Measurements from ENCODE around the gene C15orf39. TPM values are rescaled to one million over a fixed set of nuclear protein-coding genes. Genes with fewer than 3 reads are reported as not detected.

Gene C15orf39
- total RNA-seq = 62.0 to 66.6 TPM (median 62.2 TPM) in 3 replicates

GRCh38 chr15:75201616-75202250, at the start of gene C15orf39:
TSS of gene C15orf39 (plus strand) at chr15:75201882. CDS start at chr15:75206049, 4,167 bp downstream.
- Mint-ChIP-seq H3K4me3 (peak within 1 kb of the TSS; percentile 91), H3K27ac (peak within 1 kb of the TSS; percentile 96), H3K36me3 (no peaks in the 10 kb centered on the region), H3K9me3 (no peaks in the 10 kb centered on the region), H3K4me1 (peaks cover 54% of the 10 kb centered on the region), H3K27me3 (ENCODE audit: low read depth) (no peaks in the 10 kb centered on the region)
- peak; percentile 72 to 86 for DNase-seq (ENCODE audit: low spot score in 2 of 2, unreplicated experiment in 2 of 2)
- peak; percentile 89 for TF ChIP-seq CTCF (IDR thresholded peaks at IDR 0.05; ENCODE audit: unreplicated experiment)

GRCh38 chr15:75152382-75153079, 49.2 kb upstream of the C15orf39 start:
- DNase-seq (ENCODE audit: low spot score in 2 of 2, unreplicated experiment in 2 of 2) = no peak
- peaks cover 6% of the 10 kb centered on the region for H3K9me3 Mint-ChIP-seq
- H3K36me3 Mint-ChIP-seq = peaks cover 3% of the 10 kb centered on the region
- peaks cover 27% of the 10 kb centered on the region for H3K4me1 Mint-ChIP-seq
- H3K27ac Mint-ChIP-seq = peak overlapping the region; percentile 84
- H3K4me3 Mint-ChIP-seq = no peak overlapping the region
- TF ChIP-seq CTCF (IDR thresholded peaks at IDR 0.05; ENCODE audit: unreplicated experiment) = no peak
- H3K27me3 Mint-ChIP-seq (ENCODE audit: low read depth) = no peaks in the 10 kb centered on the region

- Mint-ChIP-seq H3K9me3 (peaks cover 6% of the 10 kb centered on the region), H3K36me3 (peaks cover under 1% of the 10 kb centered on the region), H3K4me3 (no peak overlapping the region), H3K4me1 (peaks cover 27% of the 10 kb centered on the region), H3K27me3 (ENCODE audit: low read depth) (no peaks in the 10 kb centered on the region), H3K27ac (no peak overlapping the region)
- TF ChIP-seq CTCF (IDR thresholded peaks at IDR 0.05; ENCODE audit: unreplicated experiment) = no peak
- no peak for DNase-seq (ENCODE audit: low spot score in 2 of 2, unreplicated experiment in 2 of 2)
These were observed 48.6 kb upstream of the C15orf39 start for GRCh38 chr15:75153087-75153486.

GRCh38 chr15:75153565-75154276, 48.0 kb upstream of the C15orf39 start:
- DNase-seq (ENCODE audit: low spot score in 2 of 2, unreplicated experiment in 2 of 2) = no peak
- Mint-ChIP-seq H3K4me3 (no peak overlapping the region), H3K36me3 (no peaks in the 10 kb centered on the region), H3K9me3 (peaks cover 6% of the 10 kb centered on the region), H3K27ac (no peak overlapping the region), H3K4me1 (peaks cover 27% of the 10 kb centered on the region), H3K27me3 (ENCODE audit: low read depth) (no peaks in the 10 kb centered on the region)
- TF ChIP-seq CTCF (IDR thresholded peaks at IDR 0.05; ENCODE audit: unreplicated experiment) = no peak

DNA sequence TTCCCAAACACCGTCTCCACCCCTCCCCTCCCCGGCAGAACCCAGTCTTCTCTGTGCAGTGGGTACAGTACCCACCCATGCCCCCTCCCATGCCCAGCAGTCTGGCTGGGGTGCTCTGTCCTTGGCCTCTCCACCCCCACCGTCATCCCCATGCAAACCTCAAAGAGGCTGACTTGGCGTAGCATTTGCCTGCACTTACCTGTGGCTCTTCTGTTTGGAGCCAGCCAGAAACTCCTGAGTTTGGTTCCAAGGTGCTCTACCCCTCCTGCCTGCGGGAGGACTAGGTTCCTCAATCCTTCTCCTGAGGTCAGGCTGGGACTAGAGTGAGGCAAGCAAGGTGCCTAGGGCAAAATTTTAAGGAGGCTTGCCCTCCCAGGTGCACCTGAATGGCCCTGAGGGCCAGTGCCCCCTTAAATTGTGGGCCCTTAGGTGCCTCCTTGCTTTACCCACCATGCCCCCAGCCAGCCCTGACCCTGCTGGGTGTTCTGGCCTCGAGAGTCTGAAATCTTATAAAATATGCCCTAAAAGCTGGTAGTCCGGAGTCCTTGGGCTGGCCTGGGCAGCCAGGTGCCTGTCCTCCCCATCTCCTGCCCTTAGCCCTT, 47.1 kb upstream of the C15orf39 start:
- Mint-ChIP-seq H3K36me3 (no peaks in the 10 kb centered on the region), H3K27ac (no peak overlapping the region), H3K27me3 (ENCODE audit: low read depth) (no peaks in the 10 kb centered on the region), H3K4me3 (no peak overlapping the region), H3K9me3 (peaks cover 6% of the 10 kb centered on the region), H3K4me1 (peaks cover 27% of the 10 kb centered on the region)
- no peak for DNase-seq (ENCODE audit: low spot score in 2 of 2, unreplicated experiment in 2 of 2)
- no peak for TF ChIP-seq CTCF (IDR thresholded peaks at IDR 0.05; ENCODE audit: unreplicated experiment)
